ENCODE data around the gene PSMB9.
"Not testable (repeated sequence)": the region's sequence is repeated elsewhere in the genome, so short reads cannot be mapped to it uniquely, and the experiment has no call there.

Gene PSMB9

DNA sequence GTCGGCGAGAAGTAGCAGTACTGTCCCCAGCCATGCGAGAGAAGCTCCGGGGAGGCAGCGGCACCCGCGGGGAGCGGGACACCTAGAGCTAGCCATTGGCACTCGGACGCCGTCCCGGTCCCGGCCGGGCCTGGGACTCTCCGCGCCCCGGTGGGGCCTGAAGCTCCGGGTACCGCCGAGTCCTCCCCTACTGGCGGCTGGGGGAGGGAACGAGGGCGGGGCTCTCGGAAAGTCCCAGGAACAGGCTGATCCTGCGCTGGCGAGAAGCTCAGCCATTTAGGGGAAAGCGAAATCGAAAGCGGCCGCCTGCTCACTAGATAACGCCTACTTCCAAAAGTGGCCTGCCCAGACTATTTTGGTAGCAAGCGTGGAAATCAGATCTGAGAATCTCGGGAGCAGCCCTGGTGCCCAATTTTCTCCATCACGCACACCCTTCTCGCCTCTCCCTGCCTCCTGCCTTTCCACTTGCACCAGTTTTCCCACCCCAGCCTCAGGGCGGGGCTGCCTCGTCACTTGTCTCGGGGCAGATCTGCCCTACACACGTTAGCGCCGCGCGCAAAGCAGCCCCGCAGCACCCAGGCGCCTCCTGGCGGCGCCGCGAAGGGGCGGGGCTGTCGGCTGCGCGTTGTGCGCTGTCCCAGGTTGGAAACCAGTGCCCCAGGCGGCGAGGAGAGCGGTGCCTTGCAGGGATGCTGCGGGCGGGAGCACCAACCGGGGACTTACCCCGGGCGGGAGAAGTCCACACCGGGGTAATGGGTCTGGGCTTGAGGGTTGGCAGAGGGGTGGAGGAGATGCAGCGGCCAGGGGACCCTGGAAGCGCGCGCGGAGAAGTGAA is at the start of gene PSMB9, which contains the start of gene TAP1:
Gene PSMB9 (plus strand): TSS at position 652 of the 835 bp plus-strand sequence. CDS start 38 bp downstream, at position 690.
Gene TAP1 (minus strand): TSS at position 164 of the 835 bp plus-strand sequence. CDS start 68 bp downstream, at position 96.
- DNase-seq (ENCODE audit: low read depth in 2 of 2) = peak; percentile 91 to 96

DNA sequence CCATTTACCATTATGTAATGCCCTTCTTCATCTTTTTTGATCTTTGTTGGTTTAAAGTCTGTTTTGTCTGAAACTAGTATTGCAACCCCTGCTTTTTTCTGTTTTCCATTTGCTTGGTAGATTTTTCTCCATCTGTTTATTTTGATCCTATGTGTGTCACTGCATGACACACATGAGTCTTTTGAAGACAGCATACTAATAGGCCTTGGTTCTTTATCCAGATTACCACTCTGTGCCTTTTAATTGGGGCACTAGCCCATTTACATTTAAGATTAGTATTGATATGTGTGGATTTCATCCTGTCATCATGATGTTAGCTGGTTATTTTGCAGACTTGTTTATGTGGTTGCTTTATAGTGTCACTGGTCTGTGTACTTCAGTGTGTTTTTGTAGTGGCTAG is 48.6 kb upstream of the PSMB9 start:
- DNase-seq (ENCODE audit: low read depth in 2 of 2) = not testable (repeated sequence)

DNA sequence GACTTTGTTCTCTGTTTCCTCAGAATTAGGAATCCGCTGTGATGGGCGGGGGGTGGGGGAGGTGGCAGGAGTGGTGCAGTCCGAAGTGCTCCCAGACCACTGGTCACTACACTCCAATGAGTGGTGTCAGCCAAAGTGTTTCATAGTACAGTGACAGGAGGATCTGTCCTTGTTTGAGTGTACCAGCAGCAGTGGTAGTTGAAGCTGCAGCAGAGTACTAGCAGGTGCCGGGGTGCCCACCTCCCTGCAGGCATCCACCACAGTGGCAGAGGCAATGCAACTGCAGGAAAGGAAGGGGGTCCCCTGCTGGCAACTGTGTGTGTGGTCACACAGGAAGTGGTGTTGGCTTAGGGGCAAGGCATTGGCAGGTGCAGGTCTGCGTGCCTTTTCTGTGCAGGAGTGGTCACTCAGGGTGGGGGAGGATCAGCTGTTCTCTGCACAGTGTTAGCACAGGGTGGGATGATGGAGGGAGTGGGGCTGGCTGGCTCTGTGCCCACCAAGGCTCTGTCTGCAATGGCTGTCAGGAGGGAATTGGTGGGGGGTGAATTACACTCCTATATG is 46.9 kb upstream of the PSMB9 start:
- DNase-seq (ENCODE audit: low read depth in 2 of 2) = no peak

DNA sequence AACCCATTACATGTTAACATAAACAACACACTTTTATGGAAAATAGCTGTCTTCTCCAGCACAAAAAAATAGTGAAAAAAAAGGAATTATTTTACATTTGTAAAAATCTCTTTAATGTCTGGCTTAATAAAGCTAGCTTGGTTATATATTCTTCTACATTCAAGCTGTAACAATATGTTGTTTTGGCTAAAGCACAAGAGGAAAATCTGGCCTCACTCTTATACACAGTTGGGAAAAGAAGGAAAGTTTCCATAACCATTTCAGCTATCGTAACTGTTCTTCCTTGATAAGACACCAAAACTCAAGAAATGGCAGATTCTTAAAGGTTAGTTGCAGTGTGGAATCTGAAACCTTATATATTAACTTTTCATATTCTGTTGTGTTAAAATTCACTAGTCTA is 44.8 kb upstream of the PSMB9 start:
- DNase-seq (ENCODE audit: low read depth in 2 of 2) = no peak

DNA sequence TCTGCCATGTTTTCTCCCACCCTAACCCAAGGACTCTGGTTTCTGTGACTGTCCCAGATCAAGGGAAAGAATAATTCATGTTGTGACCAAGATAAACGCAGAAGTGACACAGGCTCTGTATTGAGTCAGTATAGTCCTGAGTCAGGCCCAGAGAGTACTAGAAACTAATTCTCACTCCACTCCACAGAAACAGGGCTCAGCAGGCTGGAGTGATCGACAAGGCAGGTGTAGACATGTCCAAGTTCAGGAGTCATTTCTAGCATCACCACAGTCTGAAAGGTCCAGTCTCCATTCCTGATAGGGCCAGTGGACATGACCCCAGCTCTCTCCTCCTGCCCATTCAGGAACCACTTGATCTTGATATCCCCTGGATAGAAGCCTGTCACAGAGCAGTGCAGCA is 39.8 kb upstream of the PSMB9 start:
- DNase-seq (ENCODE audit: low read depth in 2 of 2) = no peak

DNA sequence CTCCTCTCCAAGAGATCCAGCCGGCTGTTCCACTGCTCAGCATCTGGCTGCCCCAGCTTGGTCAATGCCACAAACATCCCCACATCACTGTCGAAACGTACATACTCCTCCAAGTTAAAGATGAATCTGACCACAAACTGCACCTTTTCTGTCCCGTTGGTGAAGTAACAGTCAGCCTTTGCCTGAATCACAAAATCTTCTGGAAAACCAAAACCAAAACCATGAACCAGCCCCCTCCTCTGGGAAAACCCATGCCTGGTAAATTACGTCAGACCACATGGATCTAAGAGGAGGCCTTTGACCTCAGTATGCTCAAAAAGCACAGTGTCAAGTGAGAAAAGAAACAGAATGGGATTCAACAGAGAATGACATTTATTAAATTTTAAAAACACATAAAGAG is 38.9 kb upstream of the PSMB9 start:
- DNase-seq (ENCODE audit: low read depth in 2 of 2) = no peak

DNA sequence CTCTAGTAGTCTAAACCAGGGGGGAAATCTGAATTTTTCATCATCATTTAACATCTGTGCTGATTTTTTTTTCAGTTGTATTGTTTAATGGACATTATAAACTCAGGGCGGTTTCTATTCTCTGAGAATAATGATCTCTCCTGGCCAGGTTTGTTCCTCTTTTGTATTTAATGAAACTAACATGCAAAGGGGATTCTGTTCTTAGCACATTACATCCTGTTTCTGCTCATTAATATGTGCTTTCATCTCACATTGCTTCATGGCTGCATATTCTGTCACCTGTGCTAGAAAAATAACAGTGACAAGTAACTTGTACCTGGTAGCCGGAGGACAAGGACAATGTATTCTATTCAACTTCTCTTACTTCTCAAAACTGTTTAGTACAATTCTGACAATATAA is 38.0 kb upstream of the PSMB9 start:
- DNase-seq (ENCODE audit: low read depth in 2 of 2) = no peak

DNA sequence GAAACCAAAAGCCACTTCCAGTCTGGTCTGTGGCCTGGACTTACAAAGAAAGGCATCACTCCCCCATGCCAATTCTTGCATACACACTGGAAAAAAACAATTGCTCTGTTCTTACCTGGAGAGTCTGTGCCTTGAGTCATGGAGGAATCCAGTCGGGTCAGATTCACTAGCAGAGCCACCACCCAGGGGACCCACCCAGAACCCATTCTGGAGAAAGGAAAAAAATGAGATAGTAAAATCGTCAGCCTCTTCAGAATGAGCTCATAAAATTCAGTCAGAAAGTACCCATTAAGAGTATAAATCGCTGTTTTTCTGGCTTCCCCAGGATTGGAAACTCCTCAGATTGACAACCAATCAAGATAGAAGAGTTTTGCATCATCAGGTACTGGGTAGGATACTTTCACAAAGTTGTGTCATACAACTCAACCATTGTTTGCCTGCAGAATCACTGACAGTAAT is 37.2 kb upstream of the PSMB9 start, which contains the start of gene HLA-DOB:
Gene HLA-DOB (minus strand): TSS at position 257 of the 459 bp plus-strand sequence. CDS start 51 bp downstream, at position 206.
- DNase-seq (ENCODE audit: low read depth in 2 of 2) = no peak

DNA sequence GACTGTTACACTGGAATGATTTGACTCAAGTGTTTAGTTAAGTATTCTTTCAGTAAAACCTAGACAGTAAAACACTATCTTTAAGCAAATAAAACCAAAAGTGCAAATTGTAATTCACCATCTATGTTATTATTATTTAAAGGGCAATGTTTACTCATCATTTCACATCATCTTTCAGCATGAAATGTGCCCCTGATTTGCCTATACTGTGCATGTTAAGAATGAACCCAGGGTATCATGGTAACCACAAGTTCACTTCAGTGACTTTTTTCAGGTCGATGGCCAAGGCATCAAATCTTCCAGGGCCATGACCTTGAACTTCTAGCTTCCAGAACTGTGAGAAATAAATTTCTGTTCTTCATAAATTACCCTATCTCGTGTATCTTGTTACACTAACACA is 35.1 kb upstream of the PSMB9 start:
- no peak for DNase-seq (ENCODE audit: low read depth in 2 of 2)

DNA sequence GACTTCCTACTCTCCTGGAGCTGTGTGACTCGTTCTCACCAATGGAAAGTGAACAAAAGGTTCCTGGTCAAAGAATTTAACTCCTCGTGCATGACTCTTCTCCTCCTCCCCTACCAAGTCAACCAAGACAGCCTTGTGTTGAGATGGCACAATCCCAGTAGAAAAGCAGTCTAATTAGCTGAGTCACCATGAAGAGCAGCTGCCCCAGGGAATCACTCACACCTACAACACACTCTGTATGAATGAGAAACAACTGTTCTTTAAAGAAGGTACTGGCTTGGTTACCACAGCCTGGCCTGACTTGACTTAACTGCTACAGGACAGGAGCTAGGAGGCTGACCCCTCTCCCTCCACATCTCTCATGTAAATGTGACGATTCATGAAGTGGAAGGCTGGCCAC is 34.3 kb upstream of the PSMB9 start:
- DNase-seq (ENCODE audit: low read depth in 2 of 2) = no peak

DNA sequence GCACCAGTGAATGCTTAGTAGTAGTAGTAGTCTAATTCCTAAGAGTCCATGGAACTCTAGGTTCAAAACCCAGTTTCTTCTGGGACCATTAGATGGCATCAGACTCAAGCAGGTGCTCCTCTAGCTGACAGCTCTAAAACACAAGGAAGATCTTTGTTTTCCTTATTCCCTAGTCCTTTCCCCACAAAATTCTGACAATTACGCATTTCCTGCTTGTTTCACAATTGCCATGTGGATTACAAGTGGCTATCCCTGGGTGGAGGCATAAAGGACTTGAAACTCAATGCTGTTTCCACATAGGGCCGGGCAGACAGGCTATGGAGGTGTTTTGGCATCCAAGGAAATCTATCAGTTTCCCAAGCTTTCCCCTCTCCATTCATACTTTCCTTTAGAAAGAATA is 28.0 kb upstream of the PSMB9 start:
- DNase-seq (ENCODE audit: low read depth in 2 of 2) = no peak

DNA sequence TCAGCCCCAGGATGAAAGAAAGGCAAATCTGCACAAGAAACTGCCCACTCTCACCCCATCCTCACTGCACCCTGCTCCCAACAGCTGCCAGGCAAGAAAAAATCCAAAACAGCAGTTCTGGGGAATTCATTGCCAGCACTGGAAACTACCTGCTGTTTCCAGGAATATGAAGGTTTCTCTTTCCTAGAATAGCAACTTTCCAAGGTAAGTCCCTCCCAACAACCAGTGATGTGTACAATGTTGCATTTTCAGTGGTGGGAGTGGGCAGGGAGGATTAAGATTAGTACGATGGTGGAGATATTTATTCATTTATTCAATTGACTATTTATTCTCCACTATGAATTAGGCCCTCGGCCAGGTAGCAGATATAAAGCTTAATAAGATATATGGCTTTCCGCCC is 27.0 kb upstream of the PSMB9 start:
- no peak for DNase-seq (ENCODE audit: low read depth in 2 of 2)

DNA sequence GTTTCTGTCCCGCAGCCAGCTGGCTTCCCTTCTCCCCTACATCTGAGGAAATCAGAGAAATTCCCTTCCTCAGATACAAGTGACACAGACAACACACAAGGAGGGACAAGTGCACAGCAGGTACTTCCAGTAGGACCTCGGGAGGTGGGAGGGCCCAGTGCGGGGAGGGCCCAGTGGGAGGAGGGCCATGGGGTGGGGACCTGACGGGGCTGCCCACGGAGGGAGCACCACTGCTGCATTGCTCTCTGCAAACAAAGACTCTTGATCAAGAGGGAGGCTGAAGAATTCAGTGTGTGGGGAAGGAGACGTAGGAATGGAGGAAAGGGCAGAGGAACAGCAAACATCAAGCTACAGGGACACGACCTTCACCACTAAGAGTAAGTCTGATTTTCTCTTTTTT is 24.5 kb upstream of the PSMB9 start:
- DNase-seq (ENCODE audit: low read depth in 2 of 2) = no peak

DNA sequence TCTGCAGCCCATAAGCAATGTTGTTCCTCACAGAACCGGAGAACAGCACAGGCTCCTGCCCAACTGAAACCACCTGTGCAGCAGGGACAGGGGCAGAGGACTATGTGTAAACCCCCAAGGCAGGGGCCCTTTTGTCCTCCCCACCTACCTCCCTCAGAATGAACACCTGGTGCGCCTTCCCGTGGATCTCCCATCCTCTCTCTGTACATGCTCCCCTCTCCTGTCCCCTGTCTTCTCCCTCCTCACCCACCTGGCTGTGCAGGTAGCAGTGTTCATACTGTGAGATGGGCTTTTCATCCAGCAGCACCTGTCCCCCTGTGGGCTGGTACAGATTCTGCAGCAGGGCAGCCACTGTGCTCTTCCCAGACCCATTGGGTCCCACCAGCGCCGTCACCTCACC is 24.0 kb upstream of the PSMB9 start:
- no peak for DNase-seq (ENCODE audit: low read depth in 2 of 2)

DNA sequence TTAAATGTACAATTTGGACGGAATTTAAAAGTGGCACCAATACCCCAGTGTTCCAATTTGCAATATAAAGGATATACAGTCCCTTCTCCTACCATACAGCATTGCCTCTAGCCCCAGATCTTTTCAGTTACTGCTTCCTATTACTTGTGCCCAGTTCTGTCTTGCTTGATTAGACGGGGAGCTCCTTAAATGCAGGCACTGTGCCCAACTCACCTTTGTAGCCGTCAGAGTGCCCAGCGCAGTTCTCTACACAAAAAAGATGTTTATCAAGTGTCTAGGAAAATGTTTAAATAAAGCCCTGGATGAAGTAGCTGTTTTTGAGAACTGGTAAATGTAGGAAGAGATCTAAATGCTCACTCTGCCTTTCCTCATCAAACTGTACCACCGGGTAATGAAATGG is 23.1 kb upstream of the PSMB9 start:
- DNase-seq (ENCODE audit: low read depth in 2 of 2) = no peak

DNA sequence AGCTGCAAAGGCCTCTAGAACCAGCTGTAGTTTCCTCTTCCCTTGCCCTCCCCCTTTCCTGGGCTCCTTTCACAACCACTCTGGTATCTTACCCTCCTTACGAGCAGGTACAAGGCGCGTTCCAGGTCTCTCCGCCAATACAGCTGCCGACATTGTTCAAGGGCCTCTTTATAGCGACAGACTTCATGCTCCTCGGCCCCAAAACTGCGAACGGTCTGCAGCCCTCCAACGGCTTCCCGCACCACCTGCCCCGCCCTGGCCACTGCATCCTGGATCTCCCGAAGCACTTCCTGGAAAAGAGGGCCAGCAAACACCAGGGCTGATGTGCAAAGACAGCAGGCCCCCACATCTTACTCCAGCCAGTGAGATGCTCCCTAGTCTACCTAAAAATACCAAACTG is 21.5 kb upstream of the PSMB9 start:
- DNase-seq (ENCODE audit: low read depth in 2 of 2) = no peak

DNA sequence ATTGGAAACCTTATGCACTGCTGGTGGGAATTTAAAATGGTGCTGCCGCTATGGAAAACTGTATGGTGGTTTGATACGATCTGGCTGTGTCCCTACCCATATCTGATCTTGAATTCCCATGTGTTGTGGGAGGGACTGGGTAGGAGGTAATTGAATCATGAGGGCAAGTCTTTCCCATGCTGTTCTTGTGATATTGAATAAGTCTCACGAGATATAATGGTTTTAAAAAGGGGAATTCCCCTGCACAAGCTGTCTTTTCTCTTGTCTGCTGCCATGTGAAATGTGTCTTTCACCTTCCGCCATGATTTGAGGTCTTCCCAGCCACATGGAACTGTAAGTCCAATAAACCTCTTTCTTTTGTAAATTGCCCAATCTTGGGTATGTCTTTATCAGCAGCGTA is 20.3 kb upstream of the PSMB9 start:
- no peak for DNase-seq (ENCODE audit: low read depth in 2 of 2)

DNA sequence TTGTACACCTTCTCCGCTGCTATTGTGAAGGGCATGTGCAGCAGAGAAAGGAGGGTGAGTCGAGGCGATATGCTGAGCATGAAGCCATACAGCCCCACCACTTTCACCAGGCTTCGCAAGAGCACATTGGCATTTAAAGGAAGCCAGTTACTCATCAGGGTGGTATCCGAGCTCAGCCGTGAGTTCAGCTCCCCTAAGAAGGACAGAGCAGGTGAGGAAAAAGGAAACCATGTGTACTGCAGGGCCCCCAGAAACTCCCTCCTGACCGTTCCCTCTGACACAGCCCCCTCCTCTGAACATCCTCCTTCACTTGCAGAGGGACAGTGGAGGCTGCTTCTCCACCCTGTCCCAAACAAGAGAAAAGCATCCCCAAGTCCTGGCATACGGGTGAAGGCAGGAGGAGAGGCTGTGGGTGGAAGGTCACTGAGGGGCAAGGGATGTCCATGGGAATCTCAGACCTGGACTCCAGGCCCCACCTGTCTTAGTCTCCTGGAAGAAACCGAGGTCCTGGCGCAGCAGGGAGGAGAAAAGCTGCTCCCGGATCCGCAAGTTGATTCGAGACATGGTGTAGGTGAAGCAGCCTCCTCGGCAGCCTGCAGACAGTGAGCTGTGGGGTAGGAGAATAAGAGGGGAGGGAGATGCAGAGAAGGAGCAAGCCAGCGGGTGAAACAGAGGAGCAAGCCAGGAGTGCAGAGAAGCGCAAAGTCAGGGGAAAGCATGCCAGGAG is 18.7 kb upstream of the PSMB9 start:
- no peak for DNase-seq (ENCODE audit: low read depth in 2 of 2)

DNA sequence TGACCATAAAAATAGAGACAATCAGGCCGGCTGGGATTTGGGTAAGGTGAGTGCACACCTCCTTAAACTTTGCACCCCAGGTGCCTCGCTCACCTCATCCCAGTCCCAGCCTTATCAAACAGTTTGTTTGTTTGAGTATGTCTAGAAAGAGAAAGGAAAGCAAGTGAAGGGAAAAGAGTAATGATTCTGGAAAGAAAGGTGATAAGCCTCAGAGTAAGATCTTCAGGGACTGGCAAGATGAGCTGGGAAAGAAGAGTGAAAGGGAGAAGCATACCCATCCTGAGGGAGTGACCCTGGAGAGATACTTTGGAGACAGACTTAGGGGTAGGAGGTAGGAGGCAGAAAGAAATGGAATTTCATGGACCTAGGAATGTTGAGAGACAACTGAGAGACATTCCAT is 17.1 kb upstream of the PSMB9 start:
- DNase-seq (ENCODE audit: low read depth in 2 of 2) = no peak

DNA sequence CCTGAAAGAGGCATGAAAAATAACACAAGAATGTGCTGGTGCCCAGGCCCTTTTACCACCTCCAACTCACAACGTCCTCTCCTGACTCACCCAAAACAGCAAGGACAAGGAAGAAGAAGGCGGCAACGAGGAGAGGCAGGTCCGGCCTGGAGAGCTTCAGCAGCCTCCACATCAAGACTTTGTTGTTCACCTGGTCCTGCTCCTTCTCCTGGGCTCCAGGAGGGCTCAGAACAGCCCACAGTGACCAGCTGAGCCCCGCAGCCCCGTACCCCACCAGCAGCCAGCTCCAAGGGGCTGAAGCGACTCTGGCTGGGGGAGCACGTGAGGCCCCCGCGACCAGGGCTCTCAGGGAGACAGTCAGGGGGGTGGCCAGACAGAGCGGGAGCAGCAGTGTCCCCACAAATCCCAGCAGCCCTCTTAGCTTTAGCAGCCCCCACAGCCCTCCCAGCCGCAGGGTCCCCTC is 16.3 kb upstream of the PSMB9 start:
- no peak for DNase-seq (ENCODE audit: low read depth in 2 of 2)

DNA sequence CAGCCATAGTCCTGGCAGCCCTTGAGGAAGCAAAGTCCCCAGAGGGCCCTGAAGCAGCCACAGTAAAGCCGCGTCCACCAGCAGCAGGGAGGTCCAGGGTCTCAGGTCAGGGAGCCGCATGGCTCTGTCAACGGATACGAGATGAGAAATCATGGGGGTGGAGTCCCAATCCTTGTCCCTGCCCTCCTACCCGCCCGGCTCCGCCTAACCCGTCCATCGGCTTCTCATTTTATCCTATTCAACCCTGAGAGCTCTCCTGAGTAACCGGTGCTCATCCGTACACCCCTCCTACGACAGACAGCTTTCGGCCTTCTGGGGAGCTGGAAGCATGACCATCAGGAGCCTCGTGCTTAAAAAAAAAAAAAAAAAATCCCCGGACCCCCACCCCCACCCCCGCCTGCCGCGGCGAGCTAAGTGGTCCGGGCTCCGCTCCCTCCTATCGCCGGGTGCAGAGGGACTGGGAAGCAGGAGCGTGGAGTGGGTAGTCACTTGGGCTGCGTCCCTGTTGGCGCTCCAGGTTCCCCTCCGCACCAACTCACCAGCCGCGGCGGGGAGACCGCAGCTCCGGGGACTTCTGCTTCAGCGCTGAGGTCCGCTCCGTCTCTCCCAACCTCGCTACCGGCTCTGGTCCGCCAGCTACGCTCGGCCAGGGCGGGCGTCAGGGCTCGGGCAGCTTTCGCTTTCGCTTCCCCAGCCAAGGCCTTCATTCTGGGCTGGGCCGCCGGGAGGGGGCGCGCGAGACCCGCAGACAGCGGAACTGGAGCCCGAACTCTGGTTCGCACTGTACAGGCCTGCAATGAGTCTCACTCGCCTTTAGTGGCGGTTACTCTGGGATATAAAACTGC is 15.7 kb upstream of the PSMB9 start, which contains the start of gene TAP2:
Gene TAP2 (minus strand): TSS at position 626 of the 845 bp plus-strand sequence. CDS start 506 bp downstream, at position 120.
- DNase-seq (ENCODE audit: low read depth in 2 of 2) = peak; percentile 95 to 97

All from stimulated activated CD4-positive, alpha-beta T cell treated with anti-CD3 and anti-CD28 coated beads, Interleukin-12 subunit alpha, Interleukin-12 subunit beta, amount 100 ng/mL, for 24 hours (primary cell).